GM12875 (cell line): ENCODE results near the gene UAP1.

ENCODE experiments used
- H3K4me3 ChIP-seq: one replicate; pipeline ENCODE4 v1.5.1; 2011; ENCODE audit warnings: low read depth, low read length, control low read depth
- CTCF ChIP-seq: IDR thresholded peaks from 2 replicates; pipeline ENCODE4 v1.5.1; 2011; ENCODE audit warnings: low read depth, mild to moderate bottlenecking, control low read depth, inconsistent platforms, low read length, moderate library complexity, borderline replicate concordance; ENCODE audit not compliant: insufficient read depth

UAP1 gene

GRCh38 chr1:162561616-162562469 lies at the start of gene UAP1:
UAP1 (plus strand) TSS chr1:162561722; CDS start chr1:162566069, 4,347 bp downstream.
- TF ChIP-seq CTCF = no peak
- peak within 1 kb of the TSS; percentile 94 for H3K4me3 ChIP-seq

DNA sequence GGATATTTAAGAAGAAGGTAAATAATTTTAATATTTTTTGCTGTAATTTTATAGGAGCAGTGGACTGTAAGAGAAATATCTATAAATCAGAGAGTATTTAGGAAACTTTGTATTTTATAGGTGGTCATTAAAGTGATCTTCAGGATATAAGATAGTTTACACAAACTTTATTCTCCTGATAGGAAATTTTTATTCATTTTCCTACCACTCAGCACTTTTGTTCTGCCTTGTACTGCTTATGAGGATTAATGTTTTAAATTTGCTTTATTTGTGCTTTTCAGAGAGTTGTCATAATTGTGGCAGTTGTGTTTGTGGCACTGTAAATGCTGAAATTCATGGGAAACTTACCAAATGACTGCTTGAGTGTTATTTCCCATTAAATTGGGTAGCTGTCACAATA lies 34.2 kb upstream of the UAP1 start:
- H3K4me3 ChIP-seq = no peak overlapping the region
- TF ChIP-seq CTCF = no peak

GRCh38 chr1:162530307-162530987 lies 31.1 kb upstream of the UAP1 start:
- TF ChIP-seq CTCF = no peak
- no peak overlapping the region for H3K4me3 ChIP-seq

DNA sequence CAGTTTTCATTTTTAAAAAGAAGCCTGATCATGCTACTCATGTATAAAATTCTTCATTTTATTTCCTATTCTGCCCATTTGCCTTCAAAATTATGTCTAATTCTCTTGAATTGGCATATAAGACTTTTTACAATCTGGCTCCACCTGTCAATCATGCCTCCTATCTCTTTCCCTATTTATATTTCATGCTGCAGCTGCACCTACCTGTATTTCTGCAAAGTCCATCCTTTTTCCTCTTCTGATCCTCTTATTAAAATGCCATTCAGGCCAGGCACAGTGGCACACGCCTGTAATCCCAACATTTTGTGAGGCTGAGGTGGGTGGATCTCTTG lies 30.6 kb upstream of the UAP1 start:
- H3K4me3 ChIP-seq = no peak overlapping the region
- no peak for TF ChIP-seq CTCF

- TF ChIP-seq CTCF = no peak
Observed at GRCh38 chr1:162535501-162535900, 26.0 kb upstream of the UAP1 start.

GRCh38 chr1:162536511-162536910 lies 25.0 kb upstream of the UAP1 start:
- no peak for TF ChIP-seq CTCF
- no peak overlapping the region for H3K4me3 ChIP-seq

More at GRCh38 chr1:162535501-162535900, 26.0 kb upstream of the UAP1 start:
- H3K4me3 ChIP-seq = no peak overlapping the region

DNA sequence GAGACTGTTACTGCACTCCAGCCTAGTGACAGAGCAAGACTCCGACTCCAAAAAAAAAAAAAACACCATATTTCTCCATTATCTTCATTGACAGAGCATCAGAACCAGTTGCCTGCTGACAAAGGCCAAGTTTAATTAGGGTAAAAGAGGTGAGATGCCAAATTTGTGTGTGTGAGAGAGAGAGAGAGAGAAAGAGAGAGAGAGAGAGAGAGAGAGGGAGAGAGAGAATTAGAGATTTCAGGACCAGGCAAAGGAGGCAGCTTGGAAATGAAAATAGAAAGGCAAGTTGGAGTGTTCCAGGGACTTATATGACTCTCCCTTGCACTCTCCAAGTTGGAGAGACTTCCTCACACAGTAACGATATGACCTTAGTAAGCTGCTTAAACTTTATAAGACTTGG lies 24.3 kb upstream of the UAP1 start:
- TF ChIP-seq CTCF = no peak
- H3K4me3 ChIP-seq = no peak overlapping the region
